Trophoblast cell (in vitro differentiated cells and primary cell): ENCODE results near the gene APOL2.

Source experiments
- DNase-seq, 2 donors: peaks; one replicate each; pipeline ENCODE4 v3.0.0-alpha.2; 2016
- H2AFZ ChIP-seq: 2 replicates; pipeline ENCODE4 v1.6.1; 2013; ENCODE audit warnings: low read length, moderate library complexity, mild to moderate bottlenecking; ENCODE audit not compliant: insufficient read depth, poor library complexity
- H2AK5ac ChIP-seq: 2 replicates; pipeline ENCODE4 v1.6.1; 2013; ENCODE audit warnings: mild to moderate bottlenecking, low read length
- H2BK120ac ChIP-seq: 2 replicates; pipeline ENCODE4 v1.6.1; 2013; ENCODE audit warnings: low read length, mild to moderate bottlenecking, moderate library complexity; ENCODE audit not compliant: insufficient read depth, poor library complexity
- H2BK12ac ChIP-seq: 2 replicates; pipeline ENCODE4 v1.6.1; 2013; ENCODE audit warnings: mild to moderate bottlenecking, low read length, moderate library complexity
- H2BK5ac ChIP-seq: 2 replicates; pipeline ENCODE4 v1.6.1; 2013; ENCODE audit warnings: low read length, low read depth, moderate library complexity, mild to moderate bottlenecking; ENCODE audit not compliant: poor library complexity
- H3K14ac ChIP-seq: 2 replicates; pipeline ENCODE4 v1.6.1; 2013; ENCODE audit warnings: mild to moderate bottlenecking, low read length
- H3K18ac ChIP-seq: 2 replicates; pipeline ENCODE4 v1.6.1; 2013; ENCODE audit warnings: mild to moderate bottlenecking, low read length
- H3K23ac ChIP-seq: 2 replicates; pipeline ENCODE4 v1.6.1; 2013; ENCODE audit warnings: low read length
- H3K27ac ChIP-seq: 2 replicates; pipeline ENCODE4 v1.5.1; 2013; ENCODE audit warnings: low read depth, mild to moderate bottlenecking, inconsistent platforms, low read length, moderate library complexity
- H3K27me3 ChIP-seq: 2 replicates; pipeline ENCODE4 v1.6.1; 2013; ENCODE audit warnings: inconsistent platforms, mild to moderate bottlenecking, low read length, moderate library complexity; ENCODE audit not compliant: insufficient read depth
- H3K36me3 ChIP-seq, 2 experiments: 1 replicate in 1 of 2; 2 replicates in 1 of 2; pipeline ENCODE4 v1.6.1; 2013; ENCODE audit warnings: low read length in 2 of 2, mild to moderate bottlenecking in 2 of 2, moderate library complexity in 1 of 2; ENCODE audit not compliant: insufficient read depth in 2 of 2, control insufficient read depth in 1 of 2
- H3K4ac ChIP-seq: 2 replicates; pipeline ENCODE4 v1.6.1; 2013; ENCODE audit warnings: low read depth, mild to moderate bottlenecking, low read length, moderate library complexity
- H3K4me1 ChIP-seq, 2 experiments: 1 replicate in 1 of 2; 2 replicates in 1 of 2; pipeline ENCODE4 v1.6.1; 2013; ENCODE audit warnings: low read length in 2 of 2, mild to moderate bottlenecking in 2 of 2, moderate library complexity in 1 of 2; ENCODE audit not compliant: insufficient read depth in 2 of 2, control insufficient read depth in 1 of 2
- H3K4me2 ChIP-seq: 2 replicates; pipeline ENCODE4 v1.6.1; 2013; ENCODE audit warnings: inconsistent platforms, mild to moderate bottlenecking, low read length, moderate library complexity
- H3K4me3 ChIP-seq: 2 replicates; pipeline ENCODE4 v1.5.1; 2013; ENCODE audit warnings: mild to moderate bottlenecking, low read depth, low read length, inconsistent platforms
- H3K79me1 ChIP-seq: one replicate; pipeline ENCODE4 v1.6.1; 2013; ENCODE audit warnings: low read length
- H3K79me2 ChIP-seq: 2 replicates; pipeline ENCODE4 v1.6.1; 2013; ENCODE audit warnings: low read length, mild to moderate bottlenecking; ENCODE audit not compliant: control insufficient read depth, insufficient read depth, poor library complexity
- H3K9ac ChIP-seq: 2 replicates; pipeline ENCODE4 v1.6.1; 2013; ENCODE audit warnings: mild to moderate bottlenecking, low read length
- H3K9me3 ChIP-seq: 2 replicates; pipeline ENCODE4 v1.6.1; 2013; ENCODE audit warnings: low read depth, mild to moderate bottlenecking, control low read depth, inconsistent platforms, low read length; ENCODE audit not compliant: insufficient read depth
- H4K12ac ChIP-seq: 2 replicates; pipeline ENCODE4 v1.6.1; 2013; ENCODE audit warnings: low read depth, mild to moderate bottlenecking, low read length, moderate library complexity
- H4K8ac ChIP-seq: 2 replicates; pipeline ENCODE4 v1.6.1; 2013; ENCODE audit warnings: low read depth, mild to moderate bottlenecking, low read length, moderate library complexity
- H4K91ac ChIP-seq: one replicate; pipeline ENCODE4 v1.6.1; 2013; ENCODE audit warnings: low read depth, mild to moderate bottlenecking, low read length, moderate library complexity
- WGBS: extraction: QIAGEN DNeasy Blood & Tissue Kit; methylation state at CpG from one replicate; pipeline ENCODE4 v1.1.7; 2013; ENCODE audit warnings: missing lambda C conversion rate; ENCODE audit not compliant: insufficient read length, insufficient coverage; ENCODE audit errors: extremely low coverage; 5-methylcytosine and 5-hydroxymethylcytosine counted together

Gene APOL2

GRCh38 chr22:36182857-36183256, 56.5 kb downstream of the APOL2 start:
- no peak overlapping the region for H2BK120ac ChIP-seq
- no peak overlapping the region for H4K91ac ChIP-seq
- H3K79me2 ChIP-seq, result no peaks in the 10 kb centered on the region
- no peaks in the 10 kb centered on the region for H3K4me1 ChIP-seq
- no peak overlapping the region for H4K12ac ChIP-seq
- H2BK5ac ChIP-seq, result no peak overlapping the region
- H3K23ac ChIP-seq, result no peak overlapping the region
- H3K9me3 ChIP-seq, result no peaks in the 10 kb centered on the region
- WGBS, result no CpG with 5 or more reads among the region's 6 CpGs
- H3K27me3 ChIP-seq, result no peaks in the 10 kb centered on the region
- H3K79me1 ChIP-seq, result no peaks in the 10 kb centered on the region
- H2AK5ac ChIP-seq, result no peak overlapping the region
- no peak overlapping the region for H4K8ac ChIP-seq
- H3K36me3 ChIP-seq, result no peaks in the 10 kb centered on the region
- no peak overlapping the region for H2AFZ ChIP-seq
- H3K27ac ChIP-seq, result no peak overlapping the region
- H3K14ac ChIP-seq, result no peak overlapping the region
- no peak overlapping the region for H2BK12ac ChIP-seq
- no peak overlapping the region for H3K9ac ChIP-seq
- no peak overlapping the region for H3K4me3 ChIP-seq
- DNase-seq, result no peak
- no peak overlapping the region for H3K4me2 ChIP-seq
- no peak overlapping the region for H3K4ac ChIP-seq
- H3K18ac ChIP-seq, result no peak overlapping the region

DNA sequence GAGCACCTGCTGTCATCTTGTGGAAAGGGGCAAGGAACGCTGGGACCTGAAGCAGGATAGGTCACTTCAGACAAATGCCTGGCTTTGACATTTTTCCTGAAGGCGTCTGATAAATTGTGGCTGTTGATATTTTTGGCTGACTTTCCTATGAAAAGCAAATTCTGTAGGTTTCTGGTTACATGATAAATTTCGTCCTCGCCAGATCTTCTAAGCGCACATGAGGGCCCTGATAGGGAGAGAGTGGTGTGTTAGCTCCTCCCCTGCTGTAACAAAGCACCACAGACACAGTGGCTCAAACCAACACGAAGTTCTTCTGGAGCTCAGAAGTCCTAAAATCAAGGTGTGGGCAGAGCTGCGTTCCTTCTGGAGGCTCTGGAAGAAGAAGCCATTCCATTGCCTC, 57.3 kb downstream of the APOL2 start:
- no peaks in the 10 kb centered on the region for H3K9me3 ChIP-seq
- no peaks in the 10 kb centered on the region for H3K79me2 ChIP-seq
- H2BK120ac ChIP-seq, result no peak overlapping the region
- no CpG with 5 or more reads among the region's 7 CpGs for WGBS
- H4K91ac ChIP-seq, result no peak overlapping the region
- no peak overlapping the region for H2AFZ ChIP-seq
- no peaks in the 10 kb centered on the region for H3K36me3 ChIP-seq
- no peaks in the 10 kb centered on the region for H3K27me3 ChIP-seq
- H3K18ac ChIP-seq, result no peak overlapping the region
- no peak overlapping the region for H3K23ac ChIP-seq
- H2AK5ac ChIP-seq, result no peak overlapping the region
- no peak overlapping the region for H2BK12ac ChIP-seq
- no peak overlapping the region for H4K12ac ChIP-seq
- H3K27ac ChIP-seq, result no peak overlapping the region
- H2BK5ac ChIP-seq, result no peak overlapping the region
- H4K8ac ChIP-seq, result no peak overlapping the region
- no peaks in the 10 kb centered on the region for H3K79me1 ChIP-seq
- H3K4me3 ChIP-seq, result no peak overlapping the region
- no peak overlapping the region for H3K9ac ChIP-seq
- no peak for DNase-seq
- no peak overlapping the region for H3K14ac ChIP-seq
- H3K4me2 ChIP-seq, result no peak overlapping the region
- H3K4ac ChIP-seq, result no peak overlapping the region
- H3K4me1 ChIP-seq, result no peaks in the 10 kb centered on the region

DNA sequence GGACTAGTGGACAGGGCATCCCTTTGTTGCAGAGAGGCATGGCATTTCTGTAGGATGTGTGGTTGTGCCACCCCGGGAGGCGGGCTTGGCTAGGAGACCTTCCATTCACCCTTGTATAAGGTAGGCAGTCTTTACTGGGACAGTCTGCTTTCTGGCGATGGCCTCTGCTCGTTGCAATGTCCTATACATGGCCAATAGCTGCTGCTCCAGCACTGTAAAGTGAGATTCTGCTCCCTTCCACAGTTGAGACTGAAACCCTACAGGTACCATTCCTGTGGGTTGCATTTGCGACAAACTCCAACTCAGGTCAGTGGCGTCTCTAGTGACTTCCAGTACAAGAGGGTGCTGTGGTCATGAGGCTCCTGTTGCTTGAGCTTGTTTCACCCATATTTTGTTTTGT, 58.4 kb downstream of the APOL2 start:
- Histone ChIP-seq H3K27ac (no peak overlapping the region), H3K23ac (no peak overlapping the region), H3K36me3 (no peaks in the 10 kb centered on the region), H2BK120ac (no peak overlapping the region), H2AFZ (no peak overlapping the region), H2BK12ac (no peak overlapping the region), H3K18ac (no peak overlapping the region), H2BK5ac (no peak overlapping the region), H3K79me2 (no peaks in the 10 kb centered on the region), H2AK5ac (no peak overlapping the region), H4K8ac (no peak overlapping the region), H3K4ac (no peak overlapping the region), H3K4me3 (no peak overlapping the region), H3K79me1 (no peaks in the 10 kb centered on the region), H3K9ac (no peak overlapping the region), H3K4me2 (no peak overlapping the region), H3K4me1 (no peaks in the 10 kb centered on the region), H3K14ac (no peak overlapping the region), H3K9me3 (no peaks in the 10 kb centered on the region), H3K27me3 (no peaks in the 10 kb centered on the region), H4K12ac (no peak overlapping the region), H4K91ac (no peak overlapping the region)
- WGBS, result no CpG with 5 or more reads among the region's 6 CpGs
- DNase-seq, result no peak

- no peak overlapping the region for H3K4ac ChIP-seq
- no peaks in the 10 kb centered on the region for H3K27me3 ChIP-seq
- no peak overlapping the region for H4K12ac ChIP-seq
- no peak overlapping the region for H3K27ac ChIP-seq
- H3K14ac ChIP-seq, result no peak overlapping the region
- no peaks in the 10 kb centered on the region for H3K79me2 ChIP-seq
- no peak overlapping the region for H2BK5ac ChIP-seq
- H4K8ac ChIP-seq, result no peak overlapping the region
- H3K36me3 ChIP-seq, result no peaks in the 10 kb centered on the region
- H3K4me2 ChIP-seq, result no peak overlapping the region
- no peak overlapping the region for H3K4me3 ChIP-seq
- H2AK5ac ChIP-seq, result no peak overlapping the region
- no CpG with 5 or more reads among the region's 22 CpGs for WGBS
- H3K9ac ChIP-seq, result no peak overlapping the region
- DNase-seq, result peak; percentile 61 to 85
- no peak overlapping the region for H3K23ac ChIP-seq
- no peak overlapping the region for H2BK120ac ChIP-seq
- no peaks in the 10 kb centered on the region for H3K4me1 ChIP-seq
- no peaks in the 10 kb centered on the region for H3K79me1 ChIP-seq
- no peak overlapping the region for H2BK12ac ChIP-seq
- no peaks in the 10 kb centered on the region for H3K9me3 ChIP-seq
- no peak overlapping the region for H3K18ac ChIP-seq
- no peak overlapping the region for H2AFZ ChIP-seq
- no peak overlapping the region for H4K91ac ChIP-seq
These were observed 59.1 kb downstream of the APOL2 start for GRCh38 chr22:36180038-36180880.
